OCI-LY3 (cell line): Measurements from ENCODE around the gene WDR70.
A peak's percentile ranks its signal among the peaks of the same experiment; 100 is the strongest.
"Not testable (repeated sequence)": the region's sequence is repeated elsewhere in the genome, so short reads cannot be mapped to it uniquely, and the experiment has no call there.

Experiments used
- H2AFZ ChIP-seq: fragments of 200-600, 300-600 bp; shearing (Covaris generic); 2 replicates; pipeline ENCODE4 v1.6.0; 2014; ENCODE audit warnings: antibody characterized with exemption, low read depth, low read length
- H3K27ac ChIP-seq: fragments of 200-600, 300-600 bp; sonication (generic); 2 replicates; pipeline ENCODE4 v1.5.1; 2014; ENCODE audit warnings: mild to moderate bottlenecking, low read length, moderate library complexity, mixed read lengths
- H3K27me3 ChIP-seq: fragments of 200-600, 300-600 bp; sonication (generic); 2 replicates; pipeline ENCODE4 v1.6.1; 2014; ENCODE audit warnings: low read depth, low read length, mixed read lengths
- H3K36me3 ChIP-seq: fragments of 200-600, 300-600 bp; sonication (generic); replicated peaks from 2 replicates; pipeline ENCODE3; 2014; ENCODE audit warnings: low read depth, low read length, mixed read lengths
- H3K4me1 ChIP-seq: fragments of 300-600, 200-600 bp; sonication (generic); 2 replicates; pipeline ENCODE4 v1.6.1; 2014; ENCODE audit warnings: low read length, mixed read lengths
- H3K4me2 ChIP-seq: fragments of 200-600, 300-600 bp; sonication (generic); 2 replicates; pipeline ENCODE4 v1.6.1; 2014; ENCODE audit warnings: low read length, mixed read lengths
- H3K4me3 ChIP-seq: fragments of 300-600, 200-600 bp; sonication (generic); 2 replicates; pipeline ENCODE4 v1.5.1; 2014; ENCODE audit warnings: antibody characterized with exemption, mild to moderate bottlenecking, low read length, moderate library complexity
- H3K79me2 ChIP-seq: fragments of 300-600, 200-600 bp; shearing (Covaris generic); 2 replicates; pipeline ENCODE4 v1.6.1; 2014; ENCODE audit warnings: mild to moderate bottlenecking, low read length, mixed read lengths
- H3K9ac ChIP-seq: fragments of 300-600, 200-600 bp; shearing (Covaris generic); 2 replicates; pipeline ENCODE4 v1.6.0; 2014; ENCODE audit warnings: mild to moderate bottlenecking, low read length, moderate library complexity
- H3K9me3 ChIP-seq: fragments of 200-600, 300-600 bp; shearing (Covaris generic); 2 replicates; pipeline ENCODE4 v1.6.1; 2014; ENCODE audit warnings: low read length, mixed read lengths; ENCODE audit not compliant: insufficient read depth
- H4K20me1 ChIP-seq: fragments of 200-600, 300-600 bp; sonication (generic); 2 replicates; pipeline ENCODE4 v1.6.1; 2016; ENCODE audit warnings: low read length, mixed read lengths; ENCODE audit not compliant: insufficient read depth
- EZH2phosphoT487 ChIP-seq: fragments of 200-600 bp; shearing (Covaris generic); IDR thresholded peaks from 2 replicates; pipeline ENCODE4 v1.6.1; 2018; ENCODE audit warnings: antibody characterized with exemption, mixed run types, low read depth
- TF ChIP-seq, protein P1 (sequence below): fragments of 200-600, 300-600 bp; sonication (generic); IDR thresholded peaks from 2 replicates; pipeline ENCODE4 v1.5.1; 2014; ENCODE audit warnings: antibody characterized with exemption, low read length, low read depth

WDR70 gene

GRCh38 chr5:37437711-37438110, 58.6 kb downstream of the WDR70 start:
- H4K20me1 ChIP-seq = no peaks in the 10 kb centered on the region
- no peak overlapping the region for H2AFZ ChIP-seq
- H3K79me2 ChIP-seq = no peaks in the 10 kb centered on the region
- H3K27me3 ChIP-seq = no peaks in the 10 kb centered on the region
- H3K4me1 ChIP-seq = peaks cover 14% of the 10 kb centered on the region
- H3K9me3 ChIP-seq = no peaks in the 10 kb centered on the region
- H3K27ac ChIP-seq = no peak overlapping the region
- H3K9ac ChIP-seq = no peak overlapping the region
- H3K4me2 ChIP-seq = no peak overlapping the region
- H3K36me3 ChIP-seq = peaks cover 4% of the 10 kb centered on the region
- no peak for TF ChIP-seq EZH2phosphoT487
- TF ChIP-seq, protein P1, sequence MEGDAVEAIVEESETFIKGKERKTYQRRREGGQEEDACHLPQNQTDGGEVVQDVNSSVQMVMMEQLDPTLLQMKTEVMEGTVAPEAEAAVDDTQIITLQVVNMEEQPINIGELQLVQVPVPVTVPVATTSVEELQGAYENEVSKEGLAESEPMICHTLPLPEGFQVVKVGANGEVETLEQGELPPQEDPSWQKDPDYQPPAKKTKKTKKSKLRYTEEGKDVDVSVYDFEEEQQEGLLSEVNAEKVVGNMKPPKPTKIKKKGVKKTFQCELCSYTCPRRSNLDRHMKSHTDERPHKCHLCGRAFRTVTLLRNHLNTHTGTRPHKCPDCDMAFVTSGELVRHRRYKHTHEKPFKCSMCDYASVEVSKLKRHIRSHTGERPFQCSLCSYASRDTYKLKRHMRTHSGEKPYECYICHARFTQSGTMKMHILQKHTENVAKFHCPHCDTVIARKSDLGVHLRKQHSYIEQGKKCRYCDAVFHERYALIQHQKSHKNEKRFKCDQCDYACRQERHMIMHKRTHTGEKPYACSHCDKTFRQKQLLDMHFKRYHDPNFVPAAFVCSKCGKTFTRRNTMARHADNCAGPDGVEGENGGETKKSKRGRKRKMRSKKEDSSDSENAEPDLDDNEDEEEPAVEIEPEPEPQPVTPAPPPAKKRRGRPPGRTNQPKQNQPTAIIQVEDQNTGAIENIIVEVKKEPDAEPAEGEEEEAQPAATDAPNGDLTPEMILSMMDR = no peak
- H3K4me3 ChIP-seq = no peak overlapping the region

DNA sequence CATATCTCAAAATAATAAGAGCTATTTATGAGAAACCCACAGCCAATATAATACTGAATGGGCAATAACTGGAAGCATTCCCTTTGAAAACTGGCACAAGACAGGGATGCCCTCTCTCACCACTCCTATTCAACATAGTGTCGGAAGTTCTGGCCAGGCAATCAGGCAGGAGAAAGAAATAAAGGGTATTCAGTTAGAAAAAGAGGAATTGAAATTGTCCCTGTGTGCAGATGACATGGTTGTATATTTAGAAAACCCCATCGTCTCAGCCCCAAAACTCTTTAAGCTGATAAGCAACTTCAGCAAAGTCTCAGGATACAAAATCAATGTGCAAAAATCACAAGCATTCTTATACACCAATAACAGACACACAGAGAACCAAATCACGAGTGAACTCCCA, 66.7 kb downstream of the WDR70 start:
- not testable (repeated sequence) for H3K4me2 ChIP-seq, H2AFZ ChIP-seq

DNA sequence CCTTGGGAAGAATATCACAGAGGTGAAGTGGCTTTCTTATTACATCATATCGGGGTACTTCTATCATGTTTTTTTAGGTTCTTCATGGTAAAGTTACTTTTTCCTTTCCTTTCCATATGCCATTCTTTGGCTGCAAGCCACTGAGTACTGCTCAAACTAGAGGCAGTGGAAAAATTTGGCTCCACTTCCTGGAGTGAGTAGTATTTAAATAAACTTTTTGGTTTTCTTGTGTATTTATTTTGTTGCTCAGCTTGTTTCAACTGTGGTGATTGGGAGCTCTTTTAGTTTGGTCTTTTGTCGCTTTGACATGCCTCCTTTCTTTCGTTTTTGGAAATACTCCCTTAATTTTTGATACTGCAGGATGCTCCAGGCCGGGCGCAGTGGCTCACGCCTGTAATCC, 69.8 kb downstream of the WDR70 start:
- H3K4me1 ChIP-seq = no peaks in the 10 kb centered on the region

More for the DNA sequence above, 66.7 kb downstream of the WDR70 start:
- H3K9me3 ChIP-seq, H3K4me3 ChIP-seq, H4K20me1 ChIP-seq, H3K36me3 ChIP-seq, H3K4me1 ChIP-seq, H3K27ac ChIP-seq, H3K9ac ChIP-seq, H3K27me3 ChIP-seq, H3K79me2 ChIP-seq: not testable (repeated sequence)

GRCh38 chr5:37451991-37452390, 72.9 kb downstream of the WDR70 start:
- H3K79me2 ChIP-seq, H3K9me3 ChIP-seq, H3K36me3 ChIP-seq, H2AFZ ChIP-seq, H3K4me2 ChIP-seq, H3K4me1 ChIP-seq, H3K27ac ChIP-seq, H3K9ac ChIP-seq, H3K27me3 ChIP-seq, H3K4me3 ChIP-seq, H4K20me1 ChIP-seq: not testable (repeated sequence)

More for the DNA sequence above, 69.8 kb downstream of the WDR70 start:
- no peaks in the 10 kb centered on the region for H3K79me2 ChIP-seq
- H4K20me1 ChIP-seq = no peaks in the 10 kb centered on the region
- H3K27me3 ChIP-seq = no peaks in the 10 kb centered on the region
- no peak overlapping the region for H3K4me3 ChIP-seq
- no peak overlapping the region for H2AFZ ChIP-seq
- H3K9ac ChIP-seq = no peak overlapping the region
- no peaks in the 10 kb centered on the region for H3K9me3 ChIP-seq
- H3K27ac ChIP-seq = no peak overlapping the region
- no peaks in the 10 kb centered on the region for H3K36me3 ChIP-seq
- TF ChIP-seq, protein P1 = no peak
- TF ChIP-seq EZH2phosphoT487 = no peak
- no peak overlapping the region for H3K4me2 ChIP-seq

DNA sequence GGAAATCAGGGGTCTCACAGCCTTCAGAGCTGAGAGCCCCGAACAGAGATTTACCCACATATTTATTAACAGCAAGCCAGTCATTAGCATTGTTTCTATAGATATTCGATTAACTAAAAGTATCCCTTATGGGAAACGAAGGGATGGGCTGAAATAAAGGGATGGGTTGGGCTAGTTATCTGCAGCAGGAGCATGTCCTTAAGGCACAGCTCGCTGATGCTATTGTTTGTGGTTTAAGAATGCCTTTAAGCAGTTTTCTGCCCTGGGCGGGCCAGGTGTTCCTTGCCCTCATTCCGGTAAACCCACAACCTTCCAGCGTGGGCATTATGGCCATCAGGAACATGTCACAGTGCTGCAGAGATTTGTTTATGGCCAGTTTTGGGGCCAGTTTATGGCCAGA, 74.1 kb downstream of the WDR70 start:
- H2AFZ ChIP-seq, H3K36me3 ChIP-seq, H3K27ac ChIP-seq, H3K79me2 ChIP-seq, H3K9me3 ChIP-seq, H3K27me3 ChIP-seq, H3K4me1 ChIP-seq, H4K20me1 ChIP-seq, H3K4me3 ChIP-seq, H3K9ac ChIP-seq, H3K4me2 ChIP-seq: not testable (repeated sequence)

- not testable (repeated sequence) for H3K4me1 ChIP-seq, H3K9me3 ChIP-seq, H3K36me3 ChIP-seq, H3K79me2 ChIP-seq, H4K20me1 ChIP-seq, H3K27me3 ChIP-seq, H3K4me3 ChIP-seq, H2AFZ ChIP-seq, H3K4me2 ChIP-seq, H3K9ac ChIP-seq
- peak overlapping the region; percentile 44 for H3K27ac ChIP-seq
Measured at GRCh38 chr5:37454402-37455055, 75.4 kb downstream of the WDR70 start.

DNA sequence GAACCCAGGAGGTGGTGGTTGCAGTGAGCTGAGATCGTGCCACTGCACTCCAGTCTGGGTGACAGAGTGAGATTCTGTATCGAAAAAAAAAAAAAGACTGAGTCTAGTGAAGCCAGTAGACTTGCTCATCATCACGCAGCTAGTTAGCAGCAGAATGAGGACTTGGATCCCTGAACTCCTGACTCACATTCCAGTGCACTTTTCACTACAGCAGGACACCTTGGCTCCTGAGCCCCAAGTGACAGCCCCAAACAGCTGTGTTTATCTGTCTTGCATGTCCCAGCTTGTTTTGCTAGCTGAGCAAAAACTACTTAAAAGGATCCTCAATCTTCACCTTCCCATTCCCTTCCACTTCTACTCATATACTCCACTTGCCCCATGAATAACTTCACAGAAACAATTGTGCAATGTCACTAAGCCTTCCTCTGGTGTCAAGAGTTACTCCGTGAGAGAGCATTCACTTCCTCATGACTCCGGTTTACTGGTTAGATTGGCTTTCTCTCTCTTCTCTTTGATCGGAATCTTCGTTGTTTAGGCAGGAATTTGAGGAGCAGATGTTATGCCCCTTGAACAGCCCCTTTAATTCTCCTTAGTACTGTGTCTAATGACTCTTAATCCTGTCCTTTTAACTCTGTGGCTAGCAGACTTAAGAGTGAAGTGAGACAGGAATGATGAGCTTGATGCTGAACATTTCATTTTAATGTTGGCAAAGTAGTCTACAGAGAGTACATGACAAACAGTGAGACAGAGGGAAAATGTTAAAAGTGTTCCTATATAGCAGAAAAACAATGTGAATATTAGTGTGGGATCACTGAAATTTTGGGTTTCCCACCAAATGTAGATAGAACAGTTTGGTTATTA, 84.3 kb downstream of the WDR70 start:
- not testable (repeated sequence) for H3K4me1 ChIP-seq, H3K9ac ChIP-seq, H3K36me3 ChIP-seq, H3K4me2 ChIP-seq, H2AFZ ChIP-seq, H3K27ac ChIP-seq, H3K79me2 ChIP-seq, H3K4me3 ChIP-seq, H3K9me3 ChIP-seq, H4K20me1 ChIP-seq, H3K27me3 ChIP-seq

DNA sequence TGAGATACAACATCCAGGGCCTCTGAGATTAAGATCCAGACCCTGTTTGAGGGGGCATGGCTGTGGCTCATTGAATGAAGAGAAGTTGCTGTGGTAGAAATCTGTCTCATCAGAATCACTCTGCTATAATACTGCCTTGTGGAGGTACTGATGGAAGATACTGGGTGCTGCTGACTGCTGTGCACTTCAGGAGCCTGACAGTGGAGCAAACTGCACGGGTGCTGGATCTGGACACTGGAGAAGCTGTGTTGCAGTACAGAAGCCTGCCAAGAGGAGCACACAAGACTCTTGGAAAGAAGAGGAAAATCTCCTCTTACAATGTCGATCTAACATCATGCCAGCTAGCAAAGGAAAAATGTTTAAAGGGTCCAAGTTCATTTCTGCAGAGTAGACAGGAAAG, 85.5 kb downstream of the WDR70 start:
- not testable (repeated sequence) for H3K9ac ChIP-seq, H3K4me2 ChIP-seq, H2AFZ ChIP-seq, H3K27me3 ChIP-seq, H4K20me1 ChIP-seq, H3K4me3 ChIP-seq, H3K9me3 ChIP-seq, H3K36me3 ChIP-seq, H3K27ac ChIP-seq, H3K4me1 ChIP-seq, H3K79me2 ChIP-seq
